H1 (cell line): ENCODE results near the gene VSTM4. TPM values are rescaled to one million over a fixed set of nuclear protein-coding genes. Genes with fewer than 3 reads are reported as not detected.

ENCODE experiments used
- NANOG ChIP-seq: IDR thresholded peaks from 2 replicates; pipeline ENCODE4 v1.6.1; 2011; ENCODE audit warnings: low read length, low read depth, mild to moderate bottlenecking, inconsistent platforms; ENCODE audit not compliant: insufficient read depth, poor library complexity, severe bottlenecking
- RNF2 ChIP-seq: fragments of 200-900, 300-1000 bp; sonication (generic); IDR thresholded peaks from 2 replicates; pipeline ENCODE4 v1.7.1; 2016; ENCODE audit warnings: borderline replicate concordance, low read depth, mild to moderate bottlenecking, antibody characterized with exemption, low read length; ENCODE audit not compliant: poor library complexity, severe bottlenecking; ENCODE audit errors: missing control alignments
- polyA plus RNA-seq, 7 experiments: library from polyadenylated mRNA; depleted of rRNA in 3 of 7; stranded (reverse) in 5 of 7; unstranded in 2 of 7; fragments of >200 nt in 5 of 7; fragments of 200-250 nt in 2 of 7; gene quantifications; 1 replicate in 5 of 7; 2 replicates in 1 of 7; 4 replicates in 1 of 7; pipeline versions ENCODE4 v1.2.1 to v1.2.3, GENCODE V29; 2011 to 2013; ENCODE audit warnings: missing spikeins in 2 of 7, mixed read lengths in 2 of 7
- total RNA-seq: library from RNA; stranded (reverse); fragmentation: NEBNext Ultra II Directional; extraction: Animal tissue kit (Norgen Biotek cat#: 25700); gene quantifications from 2 replicates; pipeline ENCODE4 v1.2.1, GENCODE V29; 2021
- TF ChIP-seq, protein P1 (sequence below), 3 experiments: IDR thresholded peaks; 1 replicate in 2 of 3; 2 replicates in 1 of 3; pipeline versions ENCODE4 v1.5.1 to v1.6.1; 2011; ENCODE audit warnings: low read length in 3 of 3, mild to moderate bottlenecking in 3 of 3, inconsistent platforms in 2 of 3, low read depth in 1 of 3, moderate library complexity in 1 of 3; ENCODE audit not compliant: insufficient read depth in 1 of 3; ENCODE audit errors: control extremely low read depth in 1 of 3

VSTM4 gene
- total and polyA plus RNA-seq, 2 of the 8 experiments (the other 6 are each of a cell fraction or from before 2014, with no cell fraction given) = 0.48 to 0.73 TPM

DNA sequence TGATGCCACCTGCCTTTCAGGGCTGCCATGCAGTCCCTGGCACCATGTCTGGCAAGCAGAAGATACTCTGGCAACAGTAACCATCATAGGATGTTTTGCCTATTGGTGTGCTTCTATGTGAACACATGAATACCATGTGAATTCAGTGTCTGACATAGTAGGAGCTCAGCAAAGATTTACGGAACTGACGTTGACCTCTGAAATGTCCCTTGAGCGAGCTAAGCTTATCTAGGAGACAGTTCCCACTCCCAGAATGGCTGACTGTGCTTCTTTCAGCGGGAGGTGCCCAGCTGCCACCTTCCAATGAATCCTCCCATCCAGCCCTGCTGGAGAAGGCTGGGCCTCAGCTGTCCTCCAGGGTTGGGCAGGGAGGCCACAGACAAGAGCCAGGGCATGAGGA, 104.5 kb downstream of the VSTM4 start (continued):
- TF ChIP-seq, protein P1, sequence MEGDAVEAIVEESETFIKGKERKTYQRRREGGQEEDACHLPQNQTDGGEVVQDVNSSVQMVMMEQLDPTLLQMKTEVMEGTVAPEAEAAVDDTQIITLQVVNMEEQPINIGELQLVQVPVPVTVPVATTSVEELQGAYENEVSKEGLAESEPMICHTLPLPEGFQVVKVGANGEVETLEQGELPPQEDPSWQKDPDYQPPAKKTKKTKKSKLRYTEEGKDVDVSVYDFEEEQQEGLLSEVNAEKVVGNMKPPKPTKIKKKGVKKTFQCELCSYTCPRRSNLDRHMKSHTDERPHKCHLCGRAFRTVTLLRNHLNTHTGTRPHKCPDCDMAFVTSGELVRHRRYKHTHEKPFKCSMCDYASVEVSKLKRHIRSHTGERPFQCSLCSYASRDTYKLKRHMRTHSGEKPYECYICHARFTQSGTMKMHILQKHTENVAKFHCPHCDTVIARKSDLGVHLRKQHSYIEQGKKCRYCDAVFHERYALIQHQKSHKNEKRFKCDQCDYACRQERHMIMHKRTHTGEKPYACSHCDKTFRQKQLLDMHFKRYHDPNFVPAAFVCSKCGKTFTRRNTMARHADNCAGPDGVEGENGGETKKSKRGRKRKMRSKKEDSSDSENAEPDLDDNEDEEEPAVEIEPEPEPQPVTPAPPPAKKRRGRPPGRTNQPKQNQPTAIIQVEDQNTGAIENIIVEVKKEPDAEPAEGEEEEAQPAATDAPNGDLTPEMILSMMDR (IDR thresholded peaks at IDR 0.05; ENCODE audit: control extremely low read depth in 1 of 3, insufficient read depth in 1 of 3, low read depth in 1 of 3, low read length in 3 of 3) = no peak
- TF ChIP-seq NANOG (no peak), RNF2 (no peak)
